Mucosa of descending colon (tissue), 3 donors: ENCODE results near the gene PLAU. TPM values are rescaled to one million over a fixed set of nuclear protein-coding genes. Genes with fewer than 3 reads are reported as not detected.

ENCODE experiments used
- ATAC-seq: fragments of 200-7000 bp; cut with Tn5 transposase; one replicate; pipeline ENCODE4 v1.9.1; 2020; ENCODE audit warnings: mild to moderate bottlenecking, moderate library complexity
- DNase-seq, 3 donors: peaks; one replicate each; pipeline ENCODE4 v3.0.0-alpha.2; 2020
- H3K36me3 ChIP-seq: fragments of 200-600 bp; one replicate; pipeline ENCODE4 v1.8.0; 2021; ENCODE audit warnings: low read depth, mild to moderate bottlenecking
- H3K4me1 ChIP-seq: fragments of 200-600 bp; one replicate; pipeline ENCODE4 v1.8.0; 2021; ENCODE audit warnings: low read depth, mild to moderate bottlenecking
- H3K4me3 ChIP-seq: fragments of 200-600 bp; one replicate; pipeline ENCODE4 v1.8.0; 2021; ENCODE audit warnings: mild to moderate bottlenecking
- H3K9me3 ChIP-seq: fragments of 200-600 bp; one replicate; pipeline ENCODE4 v1.8.0; 2021; ENCODE audit warnings: mild to moderate bottlenecking
- intact Hi-C, 2 donors: fragments of 100-400 bp; cut with DNase I in 1 of 2; cut with micrococcal nuclease in 1 of 2; formaldehyde crosslinking; loops; one replicate each; pipeline versions ENCODE4 v1.11.0 to v1.11.1; 2022; cut with DNase I, micrococcal nuclease
- total RNA-seq, 3 donors: library from RNA; stranded (reverse); fragmentation: NEBNext Ultra II Directional in 2 of 3; extraction: Animal tissue kit (Norgen Biotek cat#: 25700) in 2 of 3; gene quantifications; one replicate each; pipeline versions ENCODE4 v1.2.1 to v1.2.4, GENCODE V29; 2021 to 2023
- TF ChIP-seq, protein P1 (sequence below): fragments of 200-600 bp; IDR thresholded peaks from one replicate; pipeline ENCODE4 v1.8.0; 2022; ENCODE audit warnings: antibody characterized with exemption, mild to moderate bottlenecking
- donor health status: DM: no; HTN: no; CAD: no; lungs with moderate emphysema.
- donor health status: DM: no; HTN: no; CAD: no.
- donor health status: DM: no; HTN: yes; CAD: no.

PLAU gene
- total RNA-seq, 3 donors from 2014 or later, result 4.6 to 10.3 (median 5.8) TPM

DNA sequence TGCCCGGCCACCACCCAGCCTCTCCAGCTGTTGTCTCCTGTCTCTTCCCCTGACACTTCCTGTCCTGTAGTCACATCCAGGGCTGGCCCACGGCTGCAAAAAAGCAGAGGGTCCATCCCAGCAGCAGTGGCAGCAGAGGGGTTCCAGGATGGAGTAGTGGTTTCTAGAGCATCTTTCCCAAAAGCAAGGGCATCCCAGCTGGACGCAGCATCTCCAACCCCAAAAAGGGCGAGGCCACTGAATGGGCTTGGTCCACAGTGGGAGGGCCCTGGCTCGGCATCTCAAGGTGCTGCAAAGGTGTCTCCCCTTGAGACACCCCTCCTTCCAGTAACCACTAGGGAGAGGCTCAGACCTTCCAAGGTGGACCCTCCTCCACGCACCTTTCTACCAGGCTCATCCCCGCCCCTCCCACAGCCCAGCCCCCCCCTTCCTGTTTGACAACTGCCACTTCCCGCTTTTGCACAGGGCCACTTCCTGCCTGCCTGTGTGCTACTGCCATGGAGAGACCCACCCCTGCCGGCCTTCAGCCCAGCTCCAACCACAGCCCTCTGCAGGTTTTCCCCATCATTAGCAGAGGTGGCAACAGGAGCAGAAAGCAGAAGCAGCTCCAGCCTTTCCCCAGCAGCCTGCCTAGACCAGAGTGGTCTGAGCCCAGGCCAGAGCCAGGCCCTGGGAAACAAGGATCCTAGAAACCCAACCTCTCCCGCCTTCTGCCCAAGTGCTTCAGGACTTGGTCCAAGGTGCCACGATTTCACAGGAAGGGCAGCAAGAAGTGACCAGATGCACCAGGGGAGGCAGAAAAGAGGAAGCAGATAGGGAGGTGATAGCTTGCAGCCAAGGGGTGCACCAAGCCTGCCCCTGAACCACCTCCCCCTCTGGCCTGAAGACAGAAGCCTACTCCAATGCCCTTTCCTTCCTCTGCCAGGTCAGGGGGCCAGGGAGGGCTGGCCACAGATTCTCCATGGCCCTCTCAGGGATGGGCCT lies 45.2 kb upstream of the PLAU start:
- H3K4me1 ChIP-seq, result peaks cover 31% of the 10 kb centered on the region
- no peaks in the 10 kb centered on the region for H3K36me3 ChIP-seq
- peak; percentile 93 for ATAC-seq
- intact Hi-C loops, result no loop called here
- H3K4me3 ChIP-seq, result no peak overlapping the region
- DNase-seq, result peak; percentile 59 to 89 (median 70)
- no peaks in the 10 kb centered on the region for H3K9me3 ChIP-seq
- TF ChIP-seq, protein P1, sequence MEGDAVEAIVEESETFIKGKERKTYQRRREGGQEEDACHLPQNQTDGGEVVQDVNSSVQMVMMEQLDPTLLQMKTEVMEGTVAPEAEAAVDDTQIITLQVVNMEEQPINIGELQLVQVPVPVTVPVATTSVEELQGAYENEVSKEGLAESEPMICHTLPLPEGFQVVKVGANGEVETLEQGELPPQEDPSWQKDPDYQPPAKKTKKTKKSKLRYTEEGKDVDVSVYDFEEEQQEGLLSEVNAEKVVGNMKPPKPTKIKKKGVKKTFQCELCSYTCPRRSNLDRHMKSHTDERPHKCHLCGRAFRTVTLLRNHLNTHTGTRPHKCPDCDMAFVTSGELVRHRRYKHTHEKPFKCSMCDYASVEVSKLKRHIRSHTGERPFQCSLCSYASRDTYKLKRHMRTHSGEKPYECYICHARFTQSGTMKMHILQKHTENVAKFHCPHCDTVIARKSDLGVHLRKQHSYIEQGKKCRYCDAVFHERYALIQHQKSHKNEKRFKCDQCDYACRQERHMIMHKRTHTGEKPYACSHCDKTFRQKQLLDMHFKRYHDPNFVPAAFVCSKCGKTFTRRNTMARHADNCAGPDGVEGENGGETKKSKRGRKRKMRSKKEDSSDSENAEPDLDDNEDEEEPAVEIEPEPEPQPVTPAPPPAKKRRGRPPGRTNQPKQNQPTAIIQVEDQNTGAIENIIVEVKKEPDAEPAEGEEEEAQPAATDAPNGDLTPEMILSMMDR, result no peak

DNA sequence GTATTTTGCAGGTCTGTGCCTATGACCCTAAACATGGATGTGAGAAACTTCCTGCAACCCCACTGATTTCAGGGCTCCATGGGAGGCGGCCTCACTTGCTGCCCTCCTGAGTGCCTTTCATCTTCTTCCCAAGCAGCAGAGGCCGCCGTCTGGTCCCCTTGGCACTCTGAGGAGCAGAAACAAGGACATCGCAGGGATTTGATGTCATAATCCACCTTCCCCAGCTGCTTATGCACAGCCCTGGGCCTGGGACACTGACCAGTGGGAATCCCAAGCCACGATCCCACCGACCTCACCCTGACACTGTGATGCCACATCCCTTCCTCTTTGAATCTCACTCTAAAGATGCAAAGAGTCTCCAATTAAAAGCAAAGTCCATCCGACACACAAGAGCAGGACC lies 44.3 kb upstream of the PLAU start:
- peaks cover 40% of the 10 kb centered on the region for H3K4me1 ChIP-seq
- H3K9me3 ChIP-seq, result no peaks in the 10 kb centered on the region
- ATAC-seq, result no peak
- no peak for DNase-seq
- no peaks in the 10 kb centered on the region for H3K36me3 ChIP-seq
- TF ChIP-seq, protein P1, result no peak
- intact Hi-C loops, result no loop called here
- no peak overlapping the region for H3K4me3 ChIP-seq

DNA sequence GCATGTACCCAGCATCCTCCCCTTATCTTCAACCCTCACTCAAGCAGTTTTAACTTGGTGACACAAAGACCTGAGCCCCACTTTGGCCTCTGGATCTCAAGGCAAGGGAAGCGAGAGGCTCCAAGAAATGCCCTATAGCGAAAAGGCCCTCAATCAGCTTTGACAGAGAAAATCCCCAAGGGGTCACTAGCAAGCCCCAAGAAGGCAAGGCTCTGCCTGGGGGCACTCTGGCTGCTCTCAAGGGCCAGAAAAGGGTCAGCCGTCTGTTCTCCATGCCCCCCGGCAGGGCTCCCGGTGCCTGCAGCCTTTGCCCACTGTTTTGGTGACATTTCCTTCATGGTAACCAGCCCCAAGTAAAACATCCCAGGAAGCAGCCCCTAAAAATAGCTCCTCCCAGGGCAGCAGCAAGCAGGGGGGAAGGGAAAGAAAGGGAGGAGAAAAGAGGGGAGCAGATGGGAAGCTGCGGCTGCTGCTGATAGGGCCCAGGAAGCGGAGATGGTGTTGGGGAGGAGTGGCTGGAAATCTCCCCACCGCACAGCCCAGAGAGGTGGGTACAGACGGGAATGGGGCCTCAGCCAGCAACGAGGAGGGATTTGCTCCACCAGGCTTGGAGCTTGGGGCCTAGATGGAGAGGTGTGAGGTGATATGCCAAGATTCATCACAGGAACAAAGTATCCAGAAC lies 43.7 kb upstream of the PLAU start:
- no peaks in the 10 kb centered on the region for H3K9me3 ChIP-seq
- no peak for DNase-seq
- H3K36me3 ChIP-seq, result no peaks in the 10 kb centered on the region
- TF ChIP-seq, protein P1, result no peak
- no peak for ATAC-seq
- H3K4me1 ChIP-seq, result peaks cover 45% of the 10 kb centered on the region
- no peak overlapping the region for H3K4me3 ChIP-seq
- intact Hi-C loops, result no loop called here

DNA sequence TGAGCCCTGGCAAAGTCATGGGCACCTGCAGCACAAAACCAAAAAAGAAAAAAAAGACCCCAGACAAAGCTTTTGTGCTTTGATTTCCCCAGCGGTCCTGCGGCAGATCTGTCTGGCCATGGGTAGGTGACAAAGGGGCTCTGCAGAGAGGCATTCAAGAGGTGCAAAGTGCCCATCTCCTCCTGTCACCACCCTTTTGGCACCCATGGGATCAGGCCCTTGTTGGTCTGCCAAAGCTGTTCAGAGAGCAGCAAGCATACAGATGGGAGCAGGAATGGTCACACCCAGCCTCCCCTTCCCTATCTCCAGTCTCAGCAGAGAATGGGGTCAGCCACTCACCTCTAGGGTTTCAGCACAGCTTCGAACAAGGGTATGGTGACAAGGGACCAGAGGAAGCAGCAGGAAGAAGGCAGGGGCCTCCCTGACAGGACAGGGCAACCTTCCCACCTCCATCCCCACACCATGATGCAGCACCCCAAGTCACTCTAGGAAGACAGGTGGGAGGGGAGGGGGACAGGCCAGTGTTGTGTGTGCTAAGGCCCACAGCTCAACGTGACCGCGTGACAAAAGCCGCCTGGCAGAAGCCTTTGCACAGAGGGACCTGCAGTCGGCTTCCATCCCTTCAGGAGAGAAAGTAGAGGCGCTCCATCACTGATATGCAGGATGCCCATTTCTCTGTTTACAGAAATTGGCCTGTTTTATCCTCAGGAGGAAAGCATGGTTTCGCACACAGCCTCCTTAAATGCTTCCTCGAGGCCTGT lies 42.9 kb upstream of the PLAU start:
- Histone ChIP-seq H3K36me3 (no peaks in the 10 kb centered on the region), H3K9me3 (no peaks in the 10 kb centered on the region), H3K4me3 (no peak overlapping the region), H3K4me1 (peaks cover 53% of the 10 kb centered on the region)
- no peak for DNase-seq
- intact Hi-C loops, result no loop called here
- TF ChIP-seq, protein P1, result no peak
- ATAC-seq, result no peak

DNA sequence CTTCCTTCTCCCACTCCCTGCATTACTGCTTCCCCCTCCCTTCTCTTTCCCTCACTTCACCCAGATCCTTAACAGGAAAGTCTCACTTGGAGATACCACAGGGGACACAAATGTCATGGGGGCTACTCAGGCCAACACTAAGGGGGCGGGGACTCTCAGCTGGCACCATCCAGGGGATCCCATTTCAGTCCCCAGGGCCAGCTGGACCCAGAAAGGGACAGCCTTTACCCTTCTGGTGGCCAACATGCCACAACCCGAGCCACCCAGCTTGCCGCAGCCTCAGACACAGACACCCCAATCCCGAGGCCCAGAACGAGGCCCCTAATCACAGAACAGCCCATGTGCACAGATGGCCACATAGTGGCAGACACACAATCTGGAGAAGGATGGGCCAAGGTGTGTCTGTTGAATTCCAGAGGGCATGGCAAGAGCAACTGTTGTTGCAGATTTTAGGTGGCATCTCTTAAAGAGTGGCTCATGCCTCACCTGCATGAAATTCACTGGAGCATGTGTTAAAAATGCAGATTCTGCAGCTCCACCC lies 42.2 kb upstream of the PLAU start:
- ATAC-seq, result no peak

More for the DNA sequence above, 42.2 kb upstream of the PLAU start:
- H3K4me1 ChIP-seq, result peaks cover 57% of the 10 kb centered on the region
- H3K4me3 ChIP-seq, result no peak overlapping the region
- TF ChIP-seq, protein P1, result no peak
- intact Hi-C loops, result no loop called here
- no peaks in the 10 kb centered on the region for H3K36me3 ChIP-seq
- no peak for DNase-seq
- H3K9me3 ChIP-seq, result no peaks in the 10 kb centered on the region
